ENCODE measurements around the gene KIAA0930. TPM values are rescaled to one million over a fixed set of nuclear protein-coding genes. Genes with fewer than 3 reads are reported as not detected.

KIAA0930 gene
- 24.4 and 33.6 TPM in 2 replicates for total RNA-seq

GRCh38 chr22:45240810-45241631, at the start of gene KIAA0930:
Gene KIAA0930 (minus strand): TSS chr22:45240894. CDS start chr22:45240703, 191 bp downstream.

GRCh38 chr22:45284705-45285262, 44.1 kb upstream of the KIAA0930 start, which contains the start of gene UPK3A:
Gene UPK3A (plus strand): TSS chr22:45284949. CDS start chr22:45285014, 65 bp downstream.

GRCh38 chr22:45163451-45164269, 77.0 kb downstream of the KIAA0930 start, which contains the start of gene NUP50:
Gene NUP50 (plus strand): TSS chr22:45163925. CDS start chr22:45168178, 4,253 bp downstream.

Other genes starting within 250 kb of the KIAA0930 start
- gene PHF21B, start 230.9 kb downstream of the KIAA0930 start, total RNA-seq: not detected in 2 replicates
- gene NUP50, start 77.0 kb downstream of the KIAA0930 start, total RNA-seq: 36.0 and 43.6 TPM in 2 replicates
- not detected in 2 replicates for gene UPK3A, start 44.1 kb upstream of the KIAA0930 start, total RNA-seq
- 14.6 and 21.3 TPM in 2 replicates for gene FAM118A, start 69.0 kb upstream of the KIAA0930 start, total RNA-seq
- not detected in 2 replicates for gene SMC1B, start 172.7 kb upstream of the KIAA0930 start, total RNA-seq
- gene RIBC2, start 172.8 kb upstream of the KIAA0930 start, total RNA-seq: not detected in 2 replicates

All from pericardium fibroblast (primary cell).